ENCODE data around the gene KRT15.

Gene KRT15

DNA sequence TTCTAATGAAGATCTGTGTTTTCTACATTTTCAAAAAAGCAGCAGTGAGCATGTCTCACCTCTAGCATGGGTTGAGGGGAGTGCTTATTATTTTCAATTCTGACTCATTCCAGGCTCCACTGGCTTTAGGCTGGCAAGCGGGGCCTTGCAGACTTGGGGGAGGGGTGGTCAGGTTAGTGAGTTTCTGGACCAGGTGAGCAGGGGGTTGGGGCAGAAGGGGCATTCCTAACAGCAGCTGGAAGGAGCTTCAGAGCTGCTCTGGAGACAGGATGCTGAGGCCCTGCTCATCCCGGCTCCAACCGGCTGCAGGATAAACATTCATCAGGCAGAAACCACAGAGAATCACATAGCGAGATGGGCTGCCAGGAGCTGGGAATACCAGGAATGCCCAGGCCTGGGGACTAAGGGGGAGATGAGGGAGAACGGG is 19.9 kb upstream of the KRT15 start:
- TF ChIP-seq, protein P1, sequence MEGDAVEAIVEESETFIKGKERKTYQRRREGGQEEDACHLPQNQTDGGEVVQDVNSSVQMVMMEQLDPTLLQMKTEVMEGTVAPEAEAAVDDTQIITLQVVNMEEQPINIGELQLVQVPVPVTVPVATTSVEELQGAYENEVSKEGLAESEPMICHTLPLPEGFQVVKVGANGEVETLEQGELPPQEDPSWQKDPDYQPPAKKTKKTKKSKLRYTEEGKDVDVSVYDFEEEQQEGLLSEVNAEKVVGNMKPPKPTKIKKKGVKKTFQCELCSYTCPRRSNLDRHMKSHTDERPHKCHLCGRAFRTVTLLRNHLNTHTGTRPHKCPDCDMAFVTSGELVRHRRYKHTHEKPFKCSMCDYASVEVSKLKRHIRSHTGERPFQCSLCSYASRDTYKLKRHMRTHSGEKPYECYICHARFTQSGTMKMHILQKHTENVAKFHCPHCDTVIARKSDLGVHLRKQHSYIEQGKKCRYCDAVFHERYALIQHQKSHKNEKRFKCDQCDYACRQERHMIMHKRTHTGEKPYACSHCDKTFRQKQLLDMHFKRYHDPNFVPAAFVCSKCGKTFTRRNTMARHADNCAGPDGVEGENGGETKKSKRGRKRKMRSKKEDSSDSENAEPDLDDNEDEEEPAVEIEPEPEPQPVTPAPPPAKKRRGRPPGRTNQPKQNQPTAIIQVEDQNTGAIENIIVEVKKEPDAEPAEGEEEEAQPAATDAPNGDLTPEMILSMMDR (conservative IDR thresholded peaks at IDR 0.05; ENCODE audit: low read depth, low read length): no peak
- no peak overlapping the region for H3K4me3 ChIP-seq (ENCODE audit: low read depth, low read length)
- DNase-seq (ENCODE audit: low read depth): no peak

DNA sequence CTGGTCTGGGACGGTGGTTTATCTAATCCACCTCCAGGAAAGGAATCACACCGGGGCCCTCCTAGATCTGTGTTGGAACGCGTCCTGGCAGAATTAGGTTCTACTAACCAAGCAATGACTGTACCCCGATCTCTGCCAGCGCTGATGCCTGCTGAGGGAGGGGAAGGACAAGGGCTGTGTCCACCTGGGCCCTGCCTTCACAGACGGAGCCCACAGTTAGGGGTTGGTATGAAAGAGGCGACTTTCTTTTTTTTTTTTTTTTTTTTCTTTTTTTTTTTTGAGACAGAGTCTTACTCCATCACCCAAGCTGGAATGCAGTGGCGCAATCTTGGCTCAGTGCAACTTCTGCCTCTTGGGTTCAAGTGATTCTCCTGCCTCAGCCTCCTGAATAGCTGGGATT is 19.3 kb upstream of the KRT15 start:
- TF ChIP-seq, protein P1 (conservative IDR thresholded peaks at IDR 0.05; ENCODE audit: low read depth, low read length): no peak
- no peak overlapping the region for H3K4me3 ChIP-seq (ENCODE audit: low read depth, low read length)
- DNase-seq (ENCODE audit: low read depth): peak; percentile 58

DNA sequence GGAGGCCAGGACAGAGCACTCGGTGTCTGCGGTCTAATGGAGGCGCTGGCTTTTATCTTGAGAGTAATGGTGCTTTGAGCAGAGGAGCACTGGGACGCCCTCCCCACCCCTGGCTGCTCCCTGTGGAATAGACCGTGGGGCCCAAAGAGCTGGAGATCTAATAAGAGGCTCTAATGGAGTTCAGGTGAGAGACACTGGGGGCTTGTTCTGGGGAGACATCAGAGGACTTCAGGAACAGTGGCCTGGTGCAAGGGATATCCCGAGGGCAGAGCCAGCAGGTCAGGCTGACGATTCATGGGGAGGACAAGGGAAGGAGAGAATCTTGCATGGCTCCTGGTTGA is 18.9 kb upstream of the KRT15 start:
- DNase-seq (ENCODE audit: low read depth): no peak
- H3K4me3 ChIP-seq (ENCODE audit: low read depth, low read length): no peak overlapping the region
- TF ChIP-seq, protein P1 (conservative IDR thresholded peaks at IDR 0.05; ENCODE audit: low read depth, low read length): no peak

DNA sequence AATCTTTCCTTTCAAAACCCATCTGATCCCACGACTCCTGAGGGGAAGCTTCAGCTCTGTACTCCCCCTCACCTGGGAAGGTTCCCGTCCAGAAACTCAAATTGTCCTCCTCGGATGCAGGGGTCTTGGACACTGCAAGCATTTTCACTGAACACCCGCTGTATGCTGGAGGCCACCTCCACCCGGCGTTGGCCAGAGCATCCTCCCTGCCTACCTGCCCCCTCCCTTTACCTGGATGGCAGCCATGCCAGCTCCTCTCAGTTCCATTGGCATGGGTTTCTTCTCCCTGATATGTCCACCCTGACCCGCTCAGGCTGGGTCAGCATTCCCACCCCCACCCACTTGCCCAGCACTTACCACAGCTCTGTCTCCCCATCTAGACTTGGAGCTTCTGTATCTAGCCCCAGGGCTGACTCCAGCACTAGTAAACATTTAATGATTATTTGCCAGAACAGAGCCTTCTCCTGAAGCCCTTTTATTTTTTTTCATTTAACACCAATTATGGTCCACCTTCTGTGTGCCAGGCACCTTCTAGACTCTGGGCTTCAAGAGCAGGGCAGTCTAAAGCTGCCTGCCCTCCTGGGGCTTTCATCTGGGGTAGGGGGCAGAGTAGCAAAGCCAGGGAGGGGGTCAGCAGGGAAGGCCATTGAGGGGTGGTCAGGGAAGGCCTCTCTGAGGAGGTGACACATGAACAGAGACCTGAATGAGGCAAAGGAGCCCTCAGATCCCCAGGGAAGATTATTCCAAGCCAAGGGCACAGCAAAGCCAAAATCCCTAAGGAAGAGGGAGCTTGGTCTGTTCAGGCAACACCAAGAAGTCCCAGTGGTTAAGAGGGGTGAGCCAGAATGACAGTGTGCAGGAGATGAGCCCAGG is 18.3 kb upstream of the KRT15 start:
- no peak for DNase-seq (ENCODE audit: low read depth)
- TF ChIP-seq, protein P1 (conservative IDR thresholded peaks at IDR 0.05; ENCODE audit: low read depth, low read length): no peak
- H3K4me3 ChIP-seq (ENCODE audit: low read depth, low read length): no peak overlapping the region

DNA sequence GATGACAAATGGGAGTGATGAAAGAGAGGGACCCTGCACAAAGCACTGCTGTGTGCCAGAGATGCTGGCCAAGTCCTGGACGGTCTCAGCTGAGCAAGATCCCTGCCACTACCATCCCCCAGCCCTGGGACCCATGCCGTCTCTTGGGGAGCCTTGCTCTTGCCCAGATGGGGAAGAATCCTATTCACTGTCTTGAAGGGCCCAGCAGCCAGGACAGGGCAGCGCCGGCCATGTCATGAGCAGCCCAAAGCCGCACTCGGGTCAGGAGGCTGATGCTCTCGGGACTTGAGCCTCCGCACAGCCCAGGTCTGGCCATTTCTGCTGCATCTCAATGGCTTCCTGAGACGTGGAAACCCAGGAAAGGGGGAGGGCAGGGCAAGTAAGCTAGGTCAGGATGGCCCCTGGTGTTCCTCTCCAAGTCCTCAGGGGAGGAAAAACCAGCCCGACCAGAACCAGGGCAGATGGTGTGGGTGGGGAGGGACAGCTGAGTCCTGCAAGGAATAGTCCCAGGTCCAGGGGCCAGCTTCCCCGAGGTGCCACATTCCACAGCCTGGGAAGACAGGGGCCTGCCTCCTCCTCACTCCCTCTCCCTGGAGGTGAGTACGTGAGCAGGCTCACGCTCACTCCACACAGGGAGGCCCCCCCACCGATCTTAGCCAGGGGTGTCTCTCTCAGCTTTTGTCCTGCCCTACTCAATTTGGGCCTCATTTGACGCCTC is 17.2 kb upstream of the KRT15 start:
- no peak overlapping the region for H3K4me3 ChIP-seq (ENCODE audit: low read depth, low read length)
- DNase-seq (ENCODE audit: low read depth): no peak
- TF ChIP-seq, protein P1 (conservative IDR thresholded peaks at IDR 0.05; ENCODE audit: low read depth, low read length): no peak

DNA sequence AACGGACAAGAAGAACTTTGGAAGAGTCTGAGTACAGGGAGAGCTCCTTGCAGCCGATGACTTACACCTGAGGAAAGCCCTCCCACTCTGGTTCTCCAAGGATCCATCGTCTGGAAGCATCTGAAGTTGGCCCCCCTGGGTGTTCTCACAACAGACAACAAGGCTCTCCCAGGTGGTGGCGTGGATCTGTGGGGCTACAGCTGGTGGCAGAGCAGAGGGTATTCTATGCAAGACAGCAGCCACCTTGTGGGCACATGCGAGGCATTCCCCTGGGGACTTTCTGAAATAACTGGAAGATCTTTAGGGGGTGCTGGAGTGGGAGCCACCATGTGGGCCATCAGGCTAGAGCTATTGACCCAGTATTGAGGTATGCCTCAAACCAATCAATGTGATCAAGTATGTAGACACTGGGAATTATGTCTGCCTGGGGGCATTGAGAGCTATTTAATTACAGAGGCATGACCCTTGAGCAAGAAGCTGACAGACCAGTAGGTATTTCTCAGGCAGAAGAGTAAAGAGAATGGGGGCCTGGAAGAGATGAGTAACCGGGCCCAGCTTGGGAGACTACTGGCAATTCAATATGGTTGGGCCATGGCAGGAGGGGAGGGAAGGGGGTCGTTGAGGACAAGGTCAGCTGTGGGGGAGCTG is 16.3 kb upstream of the KRT15 start:
- H3K4me3 ChIP-seq (ENCODE audit: low read depth, low read length): no peak overlapping the region
- TF ChIP-seq, protein P1 (conservative IDR thresholded peaks at IDR 0.05; ENCODE audit: low read depth, low read length): no peak
- DNase-seq (ENCODE audit: low read depth): no peak

Measured in choroid plexus epithelial cell (primary cell).